Measurements from ENCODE around the gene PTPRT.

Gene PTPRT

DNA sequence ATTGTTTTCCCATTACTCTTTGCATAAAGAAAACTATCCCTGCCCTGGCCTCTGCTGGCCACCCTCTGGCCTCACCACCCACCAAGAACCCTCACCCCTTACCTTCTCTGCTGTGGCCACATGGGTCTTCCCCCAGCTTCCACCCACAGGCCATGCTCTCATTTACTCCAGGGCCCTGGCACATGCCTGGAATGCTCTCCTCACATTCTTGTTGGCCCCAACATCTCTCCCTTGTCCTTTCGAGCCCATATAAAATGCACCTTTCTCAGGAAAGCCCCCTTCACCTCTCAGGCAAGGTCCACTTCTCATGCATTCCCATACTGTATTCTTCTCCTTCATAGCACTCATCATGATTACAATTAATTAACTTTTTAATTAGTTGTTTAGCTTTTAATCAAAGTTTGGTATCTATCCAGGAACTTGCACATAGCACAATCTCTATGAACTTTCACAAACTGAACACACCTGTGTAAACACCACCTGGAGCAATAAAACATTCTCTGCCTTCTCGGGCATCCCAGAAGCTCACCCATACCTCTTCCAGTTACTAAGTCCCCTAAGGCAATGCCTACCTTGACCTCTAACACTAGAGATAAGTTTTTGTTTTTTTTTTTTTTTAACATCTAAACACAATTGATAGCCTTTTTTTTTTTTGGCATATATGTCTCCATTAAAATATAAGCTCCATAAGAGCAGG lies 617.2 kb downstream of the PTPRT start:
- DNase-seq (ENCODE audit: low spot score), result no peak
- TF ChIP-seq, protein P1, sequence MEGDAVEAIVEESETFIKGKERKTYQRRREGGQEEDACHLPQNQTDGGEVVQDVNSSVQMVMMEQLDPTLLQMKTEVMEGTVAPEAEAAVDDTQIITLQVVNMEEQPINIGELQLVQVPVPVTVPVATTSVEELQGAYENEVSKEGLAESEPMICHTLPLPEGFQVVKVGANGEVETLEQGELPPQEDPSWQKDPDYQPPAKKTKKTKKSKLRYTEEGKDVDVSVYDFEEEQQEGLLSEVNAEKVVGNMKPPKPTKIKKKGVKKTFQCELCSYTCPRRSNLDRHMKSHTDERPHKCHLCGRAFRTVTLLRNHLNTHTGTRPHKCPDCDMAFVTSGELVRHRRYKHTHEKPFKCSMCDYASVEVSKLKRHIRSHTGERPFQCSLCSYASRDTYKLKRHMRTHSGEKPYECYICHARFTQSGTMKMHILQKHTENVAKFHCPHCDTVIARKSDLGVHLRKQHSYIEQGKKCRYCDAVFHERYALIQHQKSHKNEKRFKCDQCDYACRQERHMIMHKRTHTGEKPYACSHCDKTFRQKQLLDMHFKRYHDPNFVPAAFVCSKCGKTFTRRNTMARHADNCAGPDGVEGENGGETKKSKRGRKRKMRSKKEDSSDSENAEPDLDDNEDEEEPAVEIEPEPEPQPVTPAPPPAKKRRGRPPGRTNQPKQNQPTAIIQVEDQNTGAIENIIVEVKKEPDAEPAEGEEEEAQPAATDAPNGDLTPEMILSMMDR (IDR thresholded peaks at IDR 0.05; ENCODE audit: extremely low read depth, insufficient read depth, missing control alignments), result no peak
- in situ Hi-C loops (cut with MboI; ENCODE audit: low pct_unique_long_range_greater_than_20kb, low sequenced_read_pairs, unreplicated experiment), result no loop called here

DNA sequence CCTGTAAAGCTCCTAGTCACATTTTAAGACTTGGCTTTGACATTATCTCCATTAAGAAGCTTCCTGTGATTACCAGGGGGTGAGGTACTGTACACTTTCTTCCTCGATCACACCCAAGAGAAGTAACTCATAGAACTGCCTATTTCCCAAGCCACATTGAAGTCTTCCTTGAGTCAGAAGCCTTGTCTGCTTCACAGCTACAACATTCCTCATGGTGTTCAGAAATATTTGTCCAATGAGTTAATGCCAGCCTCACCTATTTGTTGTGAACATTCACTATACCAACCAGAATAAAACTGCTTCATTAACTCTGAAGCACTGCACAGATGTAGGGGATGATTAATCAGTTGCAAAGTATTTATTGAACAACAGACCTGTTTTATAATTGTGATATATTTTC lies 622.3 kb downstream of the PTPRT start:
- TF ChIP-seq, protein P1 (IDR thresholded peaks at IDR 0.05; ENCODE audit: extremely low read depth, insufficient read depth, missing control alignments), result no peak
- no peak for DNase-seq (ENCODE audit: low spot score)
- in situ Hi-C loops (cut with MboI; ENCODE audit: low pct_unique_long_range_greater_than_20kb, low sequenced_read_pairs, unreplicated experiment), result no loop called here

GRCh38 chr20:42565235-42565995 lies 624.3 kb downstream of the PTPRT start:
- TF ChIP-seq, protein P1 (IDR thresholded peaks at IDR 0.05; ENCODE audit: extremely low read depth, insufficient read depth, missing control alignments), result no peak
- DNase-seq (ENCODE audit: low spot score), result no peak
- in situ Hi-C loops (cut with MboI; ENCODE audit: low pct_unique_long_range_greater_than_20kb, low sequenced_read_pairs, unreplicated experiment), result no loop called here

DNA sequence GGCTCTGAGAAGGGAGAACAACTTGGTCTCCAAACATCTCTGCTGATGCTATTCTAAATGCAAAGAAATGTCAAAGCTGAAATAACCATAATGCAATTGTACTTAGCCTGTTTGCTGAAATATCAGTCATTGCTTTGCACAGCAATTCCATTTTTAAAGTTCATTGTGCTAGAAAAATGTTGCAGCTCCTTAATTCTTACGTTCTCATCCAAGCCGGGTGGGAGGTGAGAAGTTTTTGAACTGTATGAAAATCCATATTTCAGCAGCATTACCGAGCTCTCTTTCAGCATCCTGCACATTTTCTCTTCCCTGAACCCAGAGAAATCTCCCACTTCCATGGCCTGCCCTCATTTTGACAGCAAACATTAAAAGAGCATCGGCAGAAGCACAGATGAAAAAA lies 630.0 kb downstream of the PTPRT start:
- no peak for DNase-seq (ENCODE audit: low spot score)
- in situ Hi-C loops (cut with MboI; ENCODE audit: low pct_unique_long_range_greater_than_20kb, low sequenced_read_pairs, unreplicated experiment), result no loop called here
- TF ChIP-seq, protein P1 (IDR thresholded peaks at IDR 0.05; ENCODE audit: extremely low read depth, insufficient read depth, missing control alignments), result no peak

- in situ Hi-C loops (cut with MboI; ENCODE audit: low pct_unique_long_range_greater_than_20kb, low sequenced_read_pairs, unreplicated experiment), result no loop called here
- TF ChIP-seq, protein P1 (IDR thresholded peaks at IDR 0.05; ENCODE audit: extremely low read depth, insufficient read depth, missing control alignments), result no peak
- no peak for DNase-seq (ENCODE audit: low spot score)
Measured at GRCh38 chr20:42556575-42556974, 633.1 kb downstream of the PTPRT start.

DNA sequence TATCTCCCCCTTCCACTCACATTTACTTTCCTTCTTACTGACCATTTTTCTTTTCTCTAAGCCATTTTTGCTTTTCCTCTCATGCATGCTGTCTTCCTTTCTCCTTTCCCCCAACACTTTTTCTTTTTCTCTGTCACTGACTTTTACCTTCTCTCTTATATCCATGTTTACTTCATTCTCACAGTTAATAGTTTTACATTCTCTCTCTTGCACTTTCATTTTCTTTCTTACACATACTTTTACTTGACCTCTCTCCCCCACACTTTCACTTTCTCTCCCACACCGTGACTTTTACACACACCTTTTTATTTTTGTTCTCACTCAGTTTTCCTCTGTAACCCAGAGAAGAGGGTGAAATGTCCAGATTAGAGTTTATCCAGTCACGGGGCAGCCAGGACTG lies 636.3 kb downstream of the PTPRT start:
- in situ Hi-C loops (cut with MboI; ENCODE audit: low pct_unique_long_range_greater_than_20kb, low sequenced_read_pairs, unreplicated experiment), result no loop called here
- TF ChIP-seq, protein P1 (IDR thresholded peaks at IDR 0.05; ENCODE audit: extremely low read depth, insufficient read depth, missing control alignments), result no peak
- no peak for DNase-seq (ENCODE audit: low spot score)

Measured in GM13977 (cell line).